H9 (cell line): Measurements from ENCODE around the gene MORN1. TPM values are rescaled to one million over a fixed set of nuclear protein-coding genes. Genes with fewer than 3 reads are reported as not detected.

Source experiments
- DNase-seq: peaks from one replicate; pipeline ENCODE4 v3.0.0-alpha.2; 2017
- H2AFZ ChIP-seq: one replicate; pipeline ENCODE4 v1.6.1; 2013; ENCODE audit warnings: mild to moderate bottlenecking, low read length, control low read depth, moderate library complexity
- H2AK5ac ChIP-seq: 2 replicates; pipeline ENCODE4 v1.6.1; 2013; ENCODE audit warnings: low read length, control low read depth, mixed read lengths; ENCODE audit not compliant: insufficient read length
- H2BK120ac ChIP-seq: one replicate; pipeline ENCODE4 v1.6.1; 2013; ENCODE audit warnings: low read depth, mild to moderate bottlenecking, low read length, control low read depth, inconsistent platforms; ENCODE audit not compliant: poor library complexity, severe bottlenecking
- H2BK12ac ChIP-seq: 2 replicates; pipeline ENCODE4 v1.6.1; 2013; ENCODE audit warnings: low read length, control low read depth, mixed read lengths, low read depth; ENCODE audit not compliant: insufficient read length
- H2BK15ac ChIP-seq: 2 replicates; pipeline ENCODE4 v1.6.1; 2013; ENCODE audit warnings: low read depth, low read length, control low read depth
- H2BK20ac ChIP-seq: one replicate; pipeline ENCODE4 v1.6.1; 2013; ENCODE audit warnings: low read depth, mild to moderate bottlenecking, low read length, control low read depth, inconsistent platforms; ENCODE audit not compliant: poor library complexity, severe bottlenecking
- H2BK5ac ChIP-seq: 2 replicates; pipeline ENCODE4 v1.6.1; 2013; ENCODE audit warnings: low read length, control low read depth, mixed read lengths; ENCODE audit not compliant: insufficient read length
- H3K14ac ChIP-seq: 2 replicates; pipeline ENCODE4 v1.6.1; 2013; ENCODE audit warnings: low read length, control low read depth; ENCODE audit not compliant: insufficient read depth
- H3K18ac ChIP-seq: 2 replicates; pipeline ENCODE4 v1.6.1; 2013; ENCODE audit warnings: low read depth, mild to moderate bottlenecking, mixed read lengths, low read length, control low read depth; ENCODE audit not compliant: insufficient read length
- H3K23ac ChIP-seq: 2 replicates; pipeline ENCODE4 v1.6.1; 2013; ENCODE audit warnings: low read length, control low read depth, mixed read lengths, low read depth; ENCODE audit not compliant: insufficient read length
- H3K23me2 ChIP-seq: 2 replicates; pipeline ENCODE4 v1.6.1; 2013; ENCODE audit warnings: low read depth, mild to moderate bottlenecking, mixed read lengths, low read length, control low read depth; ENCODE audit not compliant: insufficient read length, poor library complexity, severe bottlenecking
- H3K27ac ChIP-seq: 2 replicates; pipeline ENCODE4 v1.5.1; 2013; ENCODE audit warnings: low read length, control low read depth, mixed read lengths, low read depth; ENCODE audit not compliant: insufficient read length
- H3K27me3 ChIP-seq: 2 replicates; pipeline ENCODE4 v1.6.1; 2013; ENCODE audit warnings: low read length, control low read depth, inconsistent platforms; ENCODE audit not compliant: insufficient read depth
- H3K4ac ChIP-seq: 2 replicates; pipeline ENCODE4 v1.6.1; 2013; ENCODE audit warnings: low read depth, mild to moderate bottlenecking, control low read depth, inconsistent platforms, low read length, moderate library complexity
- H3K4me1 ChIP-seq: 2 replicates; pipeline ENCODE4 v1.6.1; 2013; ENCODE audit warnings: low read length, control low read depth, inconsistent platforms; ENCODE audit not compliant: insufficient read depth
- H3K4me2 ChIP-seq: 2 replicates; pipeline ENCODE4 v1.6.1; 2013; ENCODE audit warnings: low read length, control low read depth, mixed read lengths; ENCODE audit not compliant: insufficient read length, insufficient read depth
- H3K56ac ChIP-seq: 2 replicates; pipeline ENCODE4 v1.6.1; 2013; ENCODE audit warnings: low read depth, mild to moderate bottlenecking, mixed read lengths, low read length, control low read depth; ENCODE audit not compliant: insufficient read length
- H3K79me1 ChIP-seq: 2 replicates; pipeline ENCODE4 v1.6.1; 2013; ENCODE audit warnings: low read depth, mild to moderate bottlenecking, moderate library complexity, low read length, control low read depth, inconsistent platforms; ENCODE audit not compliant: insufficient read depth, poor library complexity, severe bottlenecking
- H3K79me2 ChIP-seq: 2 replicates; pipeline ENCODE4 v1.6.1; 2013; ENCODE audit warnings: low read length, control low read depth, inconsistent platforms; ENCODE audit not compliant: insufficient read depth
- H3K9ac ChIP-seq: 2 replicates; pipeline ENCODE4 v1.6.1; 2013; ENCODE audit warnings: low read length, control low read depth, mixed read lengths; ENCODE audit not compliant: insufficient read length; ENCODE audit errors: extremely low read depth
- H3K9me3 ChIP-seq: one replicate; pipeline ENCODE4 v1.6.1; 2013; ENCODE audit warnings: low read depth, low read length, inconsistent platforms; ENCODE audit not compliant: control insufficient read depth
- H3T11ph ChIP-seq: one replicate; pipeline ENCODE4 v1.6.1; 2013; ENCODE audit warnings: mild to moderate bottlenecking, low read length, control low read depth, inconsistent platforms
- H4K20me1 ChIP-seq: one replicate; pipeline ENCODE4 v1.6.1; 2013; ENCODE audit not compliant: control insufficient read depth, insufficient read length, insufficient read depth
- H4K5ac ChIP-seq: 2 replicates; pipeline ENCODE4 v1.6.1; 2013; ENCODE audit warnings: low read depth, mild to moderate bottlenecking, mixed read lengths, low read length, control low read depth; ENCODE audit not compliant: insufficient read length
- H4K8ac ChIP-seq: replicated peaks from 2 replicates; pipeline ENCODE4 v1.6.1; 2013; ENCODE audit warnings: low read length, control low read depth, mixed read lengths, low read depth; ENCODE audit not compliant: insufficient read length
- H4K91ac ChIP-seq: 2 replicates; pipeline ENCODE4 v1.6.1; 2013; ENCODE audit warnings: low read depth, mild to moderate bottlenecking, moderate library complexity, mixed read lengths, low read length, control low read depth; ENCODE audit not compliant: insufficient read length
- H3K27ac Mint-ChIP-seq, 3 experiments: 2 replicates in 2 of 3; 3 replicates in 1 of 3; pipeline ENCODE4 v1.8.0; 2020 to 2021; ENCODE audit warnings: mixed read lengths in 3 of 3, mild to moderate bottlenecking in 1 of 3, moderate library complexity in 1 of 3
- H3K27me3 Mint-ChIP-seq: 2 replicates; pipeline ENCODE4 v1.8.0; 2021; ENCODE audit warnings: low read depth, mild to moderate bottlenecking, moderate library complexity, mixed read lengths
- H3K36me3 Mint-ChIP-seq, 3 experiments: 2 replicates in 2 of 3; 3 replicates in 1 of 3; pipeline ENCODE4 v1.8.0; 2020 to 2021; ENCODE audit warnings: low read depth in 3 of 3, mixed read lengths in 3 of 3; ENCODE audit not compliant: insufficient read depth in 1 of 3
- H3K4me1 Mint-ChIP-seq, 2 experiments: 2 replicates each; pipeline ENCODE4 v1.8.0; 2020; ENCODE audit warnings: mixed read lengths in 2 of 2
- H3K4me3 Mint-ChIP-seq, 2 experiments: 2 replicates in 1 of 2; 3 replicates in 1 of 2; pipeline ENCODE4 v1.8.0; 2020 to 2021; ENCODE audit warnings: mild to moderate bottlenecking in 2 of 2, mixed read lengths in 2 of 2, moderate library complexity in 1 of 2
- H3K9me3 Mint-ChIP-seq, 2 experiments: 2 replicates in 1 of 2; 3 replicates in 1 of 2; pipeline ENCODE4 v1.8.0; 2020; ENCODE audit warnings: mild to moderate bottlenecking in 2 of 2, mixed read lengths in 2 of 2, moderate library complexity in 1 of 2
- WGBS: extraction: QIAGEN DNeasy Blood & Tissue Kit; methylation state at CpG from one replicate; pipeline ENCODE4 v1.1.7; 2013; ENCODE audit warnings: missing lambda C conversion rate, low lambda C conversion rate, mixed read lengths; ENCODE audit not compliant: insufficient read length; ENCODE audit errors: extremely low coverage; 5-methylcytosine and 5-hydroxymethylcytosine counted together
- total RNA-seq: library from RNA; stranded (reverse); gene quantifications from 2 replicates; pipeline ENCODE4 v1.2.1, GENCODE V29; 2021
- TF ChIP-seq, protein P1 (sequence below): fragments of 200-600 bp; sonication (generic); conservative IDR thresholded peaks from 3 replicates; pipeline ENCODE4 v1.8.0; 2021; ENCODE audit warnings: antibody characterized with exemption, mild to moderate bottlenecking

The MORN1 gene
- total RNA-seq, 1 experiment from 2014 or later: 12.7 TPM

DNA sequence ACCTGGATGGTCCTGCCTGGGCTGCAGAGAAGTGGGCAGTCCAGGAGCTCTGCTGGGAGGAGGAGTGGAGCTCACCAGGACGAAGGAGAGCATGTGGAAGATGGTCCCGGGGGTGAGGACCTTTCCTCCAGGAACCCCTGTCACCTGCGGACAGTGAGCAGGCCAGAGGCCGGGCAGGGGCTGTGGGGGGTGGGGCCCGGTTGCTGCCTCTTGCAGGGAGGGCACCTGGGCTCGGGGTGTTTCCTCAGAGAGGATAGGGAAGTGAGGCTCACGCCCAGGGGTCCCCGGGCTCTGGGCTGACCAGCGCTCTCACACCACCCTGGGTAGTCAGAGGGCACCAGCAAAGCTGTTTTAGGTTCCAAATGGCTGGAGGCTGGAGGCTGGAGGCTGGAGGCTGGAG lies 43.7 kb upstream of the MORN1 start:
- Mint-ChIP-seq H3K4me1 (0 out of 4 replicates have a peak, but pooled peaks cover 0 to 4% of the 10 kb centered on the region in 2 experiments), H3K27ac (no peak overlapping the region), H3K9me3 (peaks cover 2 to 5% of the 10 kb centered on the region in 2 experiments; a peak in 4 of 5 replicates), H3K36me3 (no peaks in the 10 kb centered on the region), H3K27me3 (peaks cover 31% of the 10 kb centered on the region), H3K4me3 (no peak overlapping the region)
- Histone ChIP-seq H3T11ph (no peak overlapping the region), H3K79me2 (no peaks in the 10 kb centered on the region), H4K91ac (no peak overlapping the region), H2BK20ac (no peak overlapping the region), H2AK5ac (no peak overlapping the region), H2BK120ac (no peak overlapping the region), H3K9me3 (no peaks in the 10 kb centered on the region), H3K27me3 (no peaks in the 10 kb centered on the region), H3K27ac (no peak overlapping the region), H2AFZ (no peak overlapping the region), H3K4ac (no peak overlapping the region), H4K8ac (no peak overlapping the region), H3K4me2 (no peak overlapping the region), H3K9ac (no peak overlapping the region), H3K23ac (no peak overlapping the region), H3K23me2 (no peaks in the 10 kb centered on the region), H3K18ac (no peak overlapping the region), H2BK15ac (no peak overlapping the region), H3K4me1 (no peaks in the 10 kb centered on the region), H2BK5ac (no peak overlapping the region), H3K14ac (no peak overlapping the region), H4K5ac (no peak overlapping the region), H2BK12ac (no peak overlapping the region), H3K56ac (no peak overlapping the region), H4K20me1 (no peaks in the 10 kb centered on the region), H3K79me1 (no peaks in the 10 kb centered on the region)
- WGBS: no CpG with 5 or more reads among the region's 9 CpGs
- TF ChIP-seq, protein P1, sequence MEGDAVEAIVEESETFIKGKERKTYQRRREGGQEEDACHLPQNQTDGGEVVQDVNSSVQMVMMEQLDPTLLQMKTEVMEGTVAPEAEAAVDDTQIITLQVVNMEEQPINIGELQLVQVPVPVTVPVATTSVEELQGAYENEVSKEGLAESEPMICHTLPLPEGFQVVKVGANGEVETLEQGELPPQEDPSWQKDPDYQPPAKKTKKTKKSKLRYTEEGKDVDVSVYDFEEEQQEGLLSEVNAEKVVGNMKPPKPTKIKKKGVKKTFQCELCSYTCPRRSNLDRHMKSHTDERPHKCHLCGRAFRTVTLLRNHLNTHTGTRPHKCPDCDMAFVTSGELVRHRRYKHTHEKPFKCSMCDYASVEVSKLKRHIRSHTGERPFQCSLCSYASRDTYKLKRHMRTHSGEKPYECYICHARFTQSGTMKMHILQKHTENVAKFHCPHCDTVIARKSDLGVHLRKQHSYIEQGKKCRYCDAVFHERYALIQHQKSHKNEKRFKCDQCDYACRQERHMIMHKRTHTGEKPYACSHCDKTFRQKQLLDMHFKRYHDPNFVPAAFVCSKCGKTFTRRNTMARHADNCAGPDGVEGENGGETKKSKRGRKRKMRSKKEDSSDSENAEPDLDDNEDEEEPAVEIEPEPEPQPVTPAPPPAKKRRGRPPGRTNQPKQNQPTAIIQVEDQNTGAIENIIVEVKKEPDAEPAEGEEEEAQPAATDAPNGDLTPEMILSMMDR: no peak
- DNase-seq: no peak
